Measurements from ENCODE around the gene SSX7.
"Not testable (repeated sequence)": the region's sequence is repeated elsewhere in the genome, so short reads cannot be mapped to it uniquely, and the experiment has no call there.

Gene SSX7, protein sequence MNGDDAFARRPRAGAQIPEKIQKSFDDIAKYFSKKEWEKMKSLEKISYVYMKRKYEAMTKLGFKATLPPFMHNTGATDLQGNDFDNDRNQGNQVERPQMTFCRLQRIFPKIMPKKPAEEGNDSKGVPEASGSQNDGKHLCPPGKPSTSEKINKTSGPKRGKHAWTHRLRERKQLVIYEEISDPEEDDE

GRCh38 chrX:52654800-52655199, at the start of gene SSX7:
SSX7 (minus strand) TSS chrX:52654900; CDS start chrX:52653472, 1,428 bp downstream.
- not testable (repeated sequence) for DNase-seq (ENCODE audit: low read depth); H3K4me3 ChIP-seq (ENCODE audit: low read depth, low read length)

DNA sequence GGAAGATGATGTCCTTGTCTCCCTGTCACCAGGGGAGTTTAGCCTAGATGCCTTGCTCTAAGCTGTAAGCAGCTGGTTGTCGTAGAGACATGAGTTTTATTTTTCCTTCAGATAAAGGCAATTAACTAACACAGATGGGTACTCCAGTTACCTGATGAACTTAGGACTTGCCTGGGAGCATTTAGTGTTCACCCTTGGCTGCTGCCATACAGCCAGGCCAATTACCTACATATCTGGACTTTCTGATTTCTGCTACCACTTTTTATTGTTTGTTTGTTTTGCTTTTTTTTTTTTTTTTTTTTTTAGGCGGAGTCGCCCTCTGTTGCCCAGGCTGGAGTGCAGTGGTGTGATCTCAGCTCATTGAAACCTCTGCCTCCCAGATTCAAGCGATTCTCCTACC, 37.3 kb upstream of the SSX7 start:
- not testable (repeated sequence) for H3K4me3 ChIP-seq (ENCODE audit: low read depth, low read length); DNase-seq (ENCODE audit: low read depth)

DNA sequence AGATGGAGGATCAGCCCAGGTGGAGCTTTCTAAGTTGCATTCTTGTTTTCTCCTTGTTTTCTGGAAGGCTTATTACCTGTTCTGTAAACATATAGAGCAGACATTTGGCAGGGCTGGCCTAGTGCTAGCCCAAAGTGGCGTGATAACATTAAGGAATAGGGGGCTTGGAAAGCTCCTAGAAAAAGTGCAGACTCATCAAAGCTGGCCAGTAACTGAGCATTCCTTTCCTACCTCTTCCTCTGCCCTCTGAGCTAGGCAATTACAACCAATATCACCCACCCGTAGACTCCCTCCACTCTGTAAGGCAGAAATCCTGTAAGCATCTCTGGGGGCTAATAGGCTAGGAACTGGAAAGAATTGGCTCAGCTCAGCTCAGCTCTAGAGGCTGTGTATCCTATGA, 7.5 kb upstream of the SSX7 start:
- DNase-seq (ENCODE audit: low read depth); H3K4me3 ChIP-seq (ENCODE audit: low read depth, low read length): not testable (repeated sequence)

DNA sequence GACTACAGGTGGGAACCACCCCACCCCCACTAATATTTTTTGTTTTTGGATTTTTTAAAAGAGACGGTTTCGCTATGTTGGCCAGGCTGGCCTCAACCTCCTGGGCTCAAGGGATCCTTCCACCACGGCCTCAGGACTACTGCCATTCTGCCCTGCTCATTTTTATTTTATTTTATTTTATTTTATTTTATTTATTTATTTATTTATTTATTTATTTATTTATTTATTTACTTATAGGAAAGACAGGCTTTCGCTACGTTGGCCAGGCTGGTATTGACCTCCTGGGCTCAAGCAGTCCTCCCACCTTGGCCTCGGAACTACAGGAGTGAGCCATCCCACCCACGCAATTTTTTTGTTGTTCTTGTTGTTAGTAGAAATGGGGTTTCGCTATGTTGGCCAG, 775 bp upstream of the SSX7 start:
- not testable (repeated sequence) for H3K4me3 ChIP-seq (ENCODE audit: low read depth, low read length); DNase-seq (ENCODE audit: low read depth)

- DNase-seq (ENCODE audit: low read depth); H3K4me3 ChIP-seq (ENCODE audit: low read depth, low read length): not testable (repeated sequence)
Observed at GRCh38 chrX:52650676-52651075, 4.0 kb downstream of the SSX7 start.

DNA sequence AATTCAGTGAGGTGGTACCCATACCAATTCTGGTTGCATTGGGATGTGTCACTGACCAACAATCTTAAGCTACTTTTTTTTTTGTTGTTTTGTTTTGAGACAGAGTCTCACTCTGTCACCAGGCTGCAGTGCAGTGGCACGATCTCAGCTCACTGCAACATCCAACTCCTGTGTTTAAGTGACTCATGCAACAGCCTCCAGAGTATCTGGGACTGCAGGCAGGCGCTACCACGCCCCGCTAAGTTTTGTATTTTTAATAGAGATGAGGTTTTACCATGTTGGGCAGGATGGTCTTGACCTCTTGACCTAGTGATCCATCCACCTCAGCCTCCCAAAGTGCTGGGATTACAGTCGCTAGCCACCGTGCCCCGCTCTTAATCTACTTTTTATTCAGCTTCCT, 5.7 kb downstream of the SSX7 start:
- not testable (repeated sequence) for DNase-seq (ENCODE audit: low read depth); H3K4me3 ChIP-seq (ENCODE audit: low read depth, low read length)

- DNase-seq (ENCODE audit: low read depth); H3K4me3 ChIP-seq (ENCODE audit: low read depth, low read length): not testable (repeated sequence)
Observed at GRCh38 chrX:52628483-52628882, 26.2 kb downstream of the SSX7 start.

- H3K4me3 ChIP-seq (ENCODE audit: low read depth, low read length); DNase-seq (ENCODE audit: low read depth): not testable (repeated sequence)
Observed at GRCh38 chrX:52620661-52621060, 34.0 kb downstream of the SSX7 start.

GRCh38 chrX:52608961-52609360, 45.7 kb downstream of the SSX7 start:
- no peak overlapping the region for H3K4me3 ChIP-seq (ENCODE audit: low read depth, low read length)
- TF ChIP-seq, protein P1, sequence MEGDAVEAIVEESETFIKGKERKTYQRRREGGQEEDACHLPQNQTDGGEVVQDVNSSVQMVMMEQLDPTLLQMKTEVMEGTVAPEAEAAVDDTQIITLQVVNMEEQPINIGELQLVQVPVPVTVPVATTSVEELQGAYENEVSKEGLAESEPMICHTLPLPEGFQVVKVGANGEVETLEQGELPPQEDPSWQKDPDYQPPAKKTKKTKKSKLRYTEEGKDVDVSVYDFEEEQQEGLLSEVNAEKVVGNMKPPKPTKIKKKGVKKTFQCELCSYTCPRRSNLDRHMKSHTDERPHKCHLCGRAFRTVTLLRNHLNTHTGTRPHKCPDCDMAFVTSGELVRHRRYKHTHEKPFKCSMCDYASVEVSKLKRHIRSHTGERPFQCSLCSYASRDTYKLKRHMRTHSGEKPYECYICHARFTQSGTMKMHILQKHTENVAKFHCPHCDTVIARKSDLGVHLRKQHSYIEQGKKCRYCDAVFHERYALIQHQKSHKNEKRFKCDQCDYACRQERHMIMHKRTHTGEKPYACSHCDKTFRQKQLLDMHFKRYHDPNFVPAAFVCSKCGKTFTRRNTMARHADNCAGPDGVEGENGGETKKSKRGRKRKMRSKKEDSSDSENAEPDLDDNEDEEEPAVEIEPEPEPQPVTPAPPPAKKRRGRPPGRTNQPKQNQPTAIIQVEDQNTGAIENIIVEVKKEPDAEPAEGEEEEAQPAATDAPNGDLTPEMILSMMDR (conservative IDR thresholded peaks at IDR 0.05; ENCODE audit: low read depth, low read length): no peak
- DNase-seq (ENCODE audit: low read depth): no peak

DNA sequence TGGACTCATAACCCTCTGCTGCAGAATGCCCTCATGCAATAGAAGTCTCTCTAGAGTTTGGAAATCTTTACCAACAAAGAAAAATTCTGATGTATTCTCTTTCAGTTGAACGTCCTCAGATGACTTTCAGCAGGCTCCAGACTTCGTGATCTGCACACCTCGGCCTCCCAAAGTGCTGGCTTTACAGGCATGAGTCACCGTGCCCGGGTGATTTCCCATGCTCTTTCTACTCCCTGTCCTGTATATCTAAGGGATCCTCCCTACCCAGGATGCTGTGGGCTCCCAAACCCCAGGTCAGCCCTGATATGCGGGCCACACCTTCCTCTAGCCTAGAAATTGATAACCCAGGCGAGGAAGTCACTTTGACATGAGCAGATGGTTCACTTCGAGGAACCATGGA, 51.5 kb downstream of the SSX7 start:
- not testable (repeated sequence) for H3K4me3 ChIP-seq (ENCODE audit: low read depth, low read length); DNase-seq (ENCODE audit: low read depth)

DNA sequence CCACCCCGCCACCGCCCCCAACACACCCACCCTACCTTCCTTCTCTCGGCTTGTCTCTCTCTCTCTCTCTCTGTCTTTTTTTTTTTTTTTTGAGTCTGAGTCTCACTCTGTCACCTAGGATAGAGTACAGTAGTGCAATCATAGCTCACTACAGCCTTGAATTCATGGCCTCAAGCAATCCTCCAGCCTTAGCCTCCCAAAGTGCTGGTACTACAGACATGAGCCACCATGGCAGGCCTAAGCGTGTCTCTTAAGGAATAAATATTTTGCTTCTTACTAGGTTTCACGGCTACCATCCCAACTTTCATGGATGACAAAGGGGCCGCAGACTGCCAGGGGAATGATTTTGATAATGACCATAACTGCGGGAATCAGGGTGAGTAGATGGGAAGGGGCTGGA, 55.8 kb downstream of the SSX7 start:
- no peak for DNase-seq (ENCODE audit: low read depth)
- H3K4me3 ChIP-seq (ENCODE audit: low read depth, low read length): no peak overlapping the region
- TF ChIP-seq, protein P1 (conservative IDR thresholded peaks at IDR 0.05; ENCODE audit: low read depth, low read length): no peak

GRCh38 chrX:52594658-52595057, 60.0 kb downstream of the SSX7 start:
- TF ChIP-seq, protein P1 (conservative IDR thresholded peaks at IDR 0.05; ENCODE audit: low read depth, low read length): no peak
- no peak overlapping the region for H3K4me3 ChIP-seq (ENCODE audit: low read depth, low read length)
- DNase-seq (ENCODE audit: low read depth): no peak

Measured in choroid plexus epithelial cell (primary cell).